Neural crest cell (in vitro differentiated cells): Measurements from ENCODE around the gene PNPT1. TPM values are rescaled to one million over a fixed set of nuclear protein-coding genes. Genes with fewer than 3 reads are reported as not detected.

Source experiments
- DNase-seq: peaks from one replicate; pipeline ENCODE4 v3.0.0; 2021; ENCODE audit warnings: low read depth, mixed read lengths, low spot score
- H3K27ac Mint-ChIP-seq: one replicate; pipeline ENCODE4 v1.8.0; 2021; ENCODE audit warnings: mild to moderate bottlenecking, mixed read lengths; ENCODE audit not compliant: unreplicated experiment
- H3K27me3 Mint-ChIP-seq: 2 replicates; pipeline ENCODE4 v1.8.0; 2021; ENCODE audit warnings: low read depth, mild to moderate bottlenecking, mixed read lengths
- H3K36me3 Mint-ChIP-seq: 2 replicates; pipeline ENCODE4 v1.8.0; 2021; ENCODE audit warnings: low read depth, mild to moderate bottlenecking, mixed read lengths
- H3K4me1 Mint-ChIP-seq: 2 replicates; pipeline ENCODE4 v1.8.0; 2021; ENCODE audit warnings: mixed read lengths
- H3K4me3 Mint-ChIP-seq: one replicate; pipeline ENCODE4 v1.8.0; 2021; ENCODE audit warnings: mild to moderate bottlenecking, mixed read lengths
- H3K9me3 Mint-ChIP-seq: 2 replicates; pipeline ENCODE4 v1.8.0; 2021; ENCODE audit warnings: mixed read lengths
- CTCF ChIP-seq: fragments of 200-600 bp; sonication (generic); conservative IDR thresholded peaks from 2 replicates; pipeline ENCODE4 v1.5.0; 2021; ENCODE audit warnings: antibody characterized with exemption, mild to moderate bottlenecking
- total RNA-seq: library from RNA; stranded (reverse); gene quantifications from 2 replicates; pipeline ENCODE4 v1.2.1, GENCODE V29; 2021

PNPT1 gene
- total RNA-seq, 1 donor from 2014 or later: 33.0 TPM

- Mint-ChIP-seq H3K27ac (no peak overlapping the region), H3K9me3 (no peaks in the 10 kb centered on the region), H3K4me3 (no peak overlapping the region), H3K27me3 (no peaks in the 10 kb centered on the region), H3K36me3 (peaks cover 7% of the 10 kb centered on the region), H3K4me1 (peaks cover 12% of the 10 kb centered on the region)
- TF ChIP-seq CTCF: no peak
- DNase-seq: no peak
Observed at GRCh38 chr2:55611997-55612396, 81.6 kb downstream of the PNPT1 start.

- TF ChIP-seq CTCF: no peak
- no peak overlapping the region for H3K27ac Mint-ChIP-seq
Observed at GRCh38 chr2:55610954-55611743, 82.5 kb downstream of the PNPT1 start.

GRCh38 chr2:55609938-55610578 lies 83.6 kb downstream of the PNPT1 start:
- Mint-ChIP-seq H3K4me1 (peaks cover 3% of the 10 kb centered on the region), H3K36me3 (peaks cover 7% of the 10 kb centered on the region), H3K4me3 (no peak overlapping the region), H3K27ac (no peak overlapping the region), H3K27me3 (no peaks in the 10 kb centered on the region), H3K9me3 (no peaks in the 10 kb centered on the region)
- no peak for DNase-seq
- TF ChIP-seq CTCF: no peak

More at GRCh38 chr2:55610954-55611743, 82.5 kb downstream of the PNPT1 start:
- Mint-ChIP-seq H3K9me3 (no peaks in the 10 kb centered on the region), H3K36me3 (peaks cover 7% of the 10 kb centered on the region), H3K4me1 (peaks cover 12% of the 10 kb centered on the region), H3K27me3 (no peaks in the 10 kb centered on the region), H3K4me3 (peak overlapping the region; percentile 57)
- DNase-seq: no peak

GRCh38 chr2:55609193-55609794 lies 84.3 kb downstream of the PNPT1 start:
- peak overlapping the region; percentile 95 for H3K27ac Mint-ChIP-seq
- H3K4me3 Mint-ChIP-seq: no peak overlapping the region
- peaks cover 1% of the 10 kb centered on the region for H3K4me1 Mint-ChIP-seq
- H3K9me3 Mint-ChIP-seq: no peaks in the 10 kb centered on the region
- no peaks in the 10 kb centered on the region for H3K27me3 Mint-ChIP-seq
- no peak for DNase-seq
- no peak for TF ChIP-seq CTCF
- H3K36me3 Mint-ChIP-seq: peaks cover 5% of the 10 kb centered on the region

GRCh38 chr2:55607717-55608116 lies 85.9 kb downstream of the PNPT1 start:
- Mint-ChIP-seq H3K4me1 (no peaks in the 10 kb centered on the region), H3K27me3 (no peaks in the 10 kb centered on the region), H3K9me3 (no peaks in the 10 kb centered on the region), H3K27ac (no peak overlapping the region), H3K36me3 (peaks cover 3% of the 10 kb centered on the region), H3K4me3 (no peak overlapping the region)
- DNase-seq: no peak
- no peak for TF ChIP-seq CTCF
